8988T (cell line): ENCODE data around the gene PACS2.
"Not testable (repeated sequence)": the region's sequence is repeated elsewhere in the genome, so short reads cannot be mapped to it uniquely, and the experiment has no call there.

ENCODE experiments used
- DNase-seq: peaks from one replicate; pipeline ENCODE4 v3.0.0; 2011

Gene PACS2

DNA sequence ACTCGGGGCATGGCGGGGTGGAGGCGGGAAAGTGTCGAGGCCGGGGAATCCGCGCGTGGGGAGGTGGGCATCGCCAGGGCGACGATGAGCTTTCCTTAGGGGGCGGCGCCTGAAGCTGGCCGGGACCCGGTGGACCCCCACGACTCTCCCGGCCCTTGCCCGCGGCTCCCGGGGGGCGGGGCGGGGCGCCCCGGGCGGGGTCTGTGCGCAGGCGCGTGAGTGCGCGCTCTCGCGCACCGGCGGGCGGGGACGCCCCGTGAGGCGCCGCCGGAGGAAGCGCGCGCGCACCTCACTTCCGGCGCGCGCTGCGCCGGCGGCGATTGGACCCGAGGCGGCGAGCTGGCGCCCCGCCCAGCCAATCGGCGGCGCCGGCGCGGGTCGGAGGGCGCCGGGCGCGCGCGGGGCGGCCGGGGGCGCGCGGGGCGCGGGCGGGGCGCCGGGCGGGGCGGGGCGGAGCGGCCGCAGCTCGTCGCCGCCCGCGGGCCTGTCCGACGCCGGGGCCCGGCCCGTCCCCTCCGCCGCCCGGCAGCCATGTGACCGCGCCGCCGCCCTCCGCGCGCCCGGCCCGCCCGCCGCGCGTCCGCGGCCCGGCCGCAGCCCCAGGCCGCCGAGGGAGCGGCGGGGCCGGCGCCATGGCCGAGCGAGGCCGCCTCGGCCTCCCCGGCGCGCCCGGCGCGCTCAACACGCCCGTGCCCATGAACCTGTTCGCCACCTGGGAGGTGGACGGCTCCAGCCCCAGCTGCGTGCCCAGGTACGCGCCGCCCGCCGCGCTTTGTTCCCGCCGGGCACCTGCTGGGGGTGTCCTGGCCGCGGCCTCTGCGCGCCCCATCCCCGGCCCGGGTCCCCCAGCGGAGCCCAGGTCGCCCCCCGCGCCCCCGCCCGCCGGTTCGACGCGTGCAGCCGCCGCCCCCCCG, at the start of gene PACS2:
TSS of gene PACS2 (plus strand) at position 462 of the 914 bp plus-strand sequence. CDS start at position 633, 171 bp downstream.
- DNase-seq: peak; percentile 100

DNA sequence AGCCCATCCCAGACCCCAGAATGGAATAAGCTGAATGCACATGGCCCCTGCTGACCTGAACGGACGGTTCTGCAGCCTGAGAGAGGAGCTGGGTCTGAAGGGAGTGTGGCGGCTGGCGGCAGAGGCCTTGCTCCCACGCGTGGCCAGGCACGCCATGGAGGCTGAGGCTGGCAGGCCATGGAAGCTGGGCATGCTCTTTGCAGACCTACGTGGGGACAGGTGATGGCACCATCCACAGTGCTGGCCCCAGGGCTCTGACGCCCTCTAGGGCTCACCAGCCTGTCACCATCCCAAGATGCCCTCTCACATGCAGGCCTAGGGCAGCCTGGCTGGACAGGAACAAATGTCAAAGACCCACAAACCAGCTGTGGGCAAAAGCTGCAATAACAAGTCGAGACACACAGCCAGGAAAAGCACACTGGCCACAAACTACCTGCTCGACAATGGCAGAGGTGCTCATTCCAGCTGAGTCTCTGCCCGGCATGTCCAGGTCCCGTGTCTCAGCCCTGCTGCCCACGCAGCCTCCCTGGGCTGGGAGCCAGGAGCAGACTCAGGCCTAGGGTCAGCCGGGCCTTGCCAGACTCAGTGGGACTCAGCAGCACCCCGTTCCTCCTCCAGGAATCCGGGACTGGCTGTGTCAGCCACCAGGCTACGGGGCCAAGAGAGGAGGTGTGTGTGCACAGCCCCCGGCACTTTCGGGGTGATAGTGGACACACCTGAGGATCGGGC, 46.6 kb upstream of the PACS2 start:
- DNase-seq: no peak

GRCh38 chr14:105268736-105269354, 45.7 kb upstream of the PACS2 start:
- DNase-seq: no peak

GRCh38 chr14:105269405-105269804, 45.1 kb upstream of the PACS2 start:
- DNase-seq: no peak

- DNase-seq: no peak
Observed at GRCh38 chr14:105271224-105271890, 43.2 kb upstream of the PACS2 start.

DNA sequence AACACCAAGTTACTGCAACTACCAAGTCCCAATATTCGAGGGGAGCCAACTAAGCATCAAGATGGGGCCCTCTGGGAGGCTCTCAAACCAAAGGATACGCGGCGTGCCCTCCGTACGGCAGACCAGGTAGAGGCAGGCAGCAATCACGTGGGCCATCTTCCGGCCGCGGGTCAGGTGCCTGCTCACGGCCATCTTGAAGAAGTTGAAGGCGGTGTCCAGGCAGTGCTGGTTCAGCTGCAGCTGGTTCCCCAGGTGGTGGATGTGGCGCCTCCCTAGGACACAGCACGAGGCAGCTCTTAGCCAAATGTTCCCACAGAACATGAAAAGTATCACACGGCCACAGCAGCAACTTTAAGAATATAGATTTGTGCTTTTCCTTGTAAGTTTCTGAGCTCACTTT, 41.9 kb upstream of the PACS2 start:
- no peak for DNase-seq

GRCh38 chr14:105273062-105273461, 41.5 kb upstream of the PACS2 start:
- DNase-seq: no peak

DNA sequence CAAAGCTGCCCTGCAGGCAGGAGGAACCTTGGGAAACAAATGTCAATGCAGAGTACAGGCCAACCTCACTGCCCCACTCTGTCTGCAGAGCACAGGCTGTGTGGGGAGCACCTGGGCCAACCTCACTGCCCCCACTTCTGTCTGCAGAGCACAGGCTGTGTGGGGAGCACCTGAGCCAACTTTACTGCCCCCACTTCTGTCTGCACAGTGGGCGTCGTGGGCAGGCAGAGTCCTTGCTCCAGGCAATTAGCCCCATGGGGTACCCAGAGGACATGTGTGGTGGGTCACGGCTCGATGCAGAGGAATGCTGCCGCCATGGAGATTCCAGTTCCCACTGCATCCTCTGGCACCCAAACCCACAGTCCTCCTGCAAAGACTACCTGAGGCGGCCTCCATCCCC, 39.9 kb upstream of the PACS2 start:
- no peak for DNase-seq

DNA sequence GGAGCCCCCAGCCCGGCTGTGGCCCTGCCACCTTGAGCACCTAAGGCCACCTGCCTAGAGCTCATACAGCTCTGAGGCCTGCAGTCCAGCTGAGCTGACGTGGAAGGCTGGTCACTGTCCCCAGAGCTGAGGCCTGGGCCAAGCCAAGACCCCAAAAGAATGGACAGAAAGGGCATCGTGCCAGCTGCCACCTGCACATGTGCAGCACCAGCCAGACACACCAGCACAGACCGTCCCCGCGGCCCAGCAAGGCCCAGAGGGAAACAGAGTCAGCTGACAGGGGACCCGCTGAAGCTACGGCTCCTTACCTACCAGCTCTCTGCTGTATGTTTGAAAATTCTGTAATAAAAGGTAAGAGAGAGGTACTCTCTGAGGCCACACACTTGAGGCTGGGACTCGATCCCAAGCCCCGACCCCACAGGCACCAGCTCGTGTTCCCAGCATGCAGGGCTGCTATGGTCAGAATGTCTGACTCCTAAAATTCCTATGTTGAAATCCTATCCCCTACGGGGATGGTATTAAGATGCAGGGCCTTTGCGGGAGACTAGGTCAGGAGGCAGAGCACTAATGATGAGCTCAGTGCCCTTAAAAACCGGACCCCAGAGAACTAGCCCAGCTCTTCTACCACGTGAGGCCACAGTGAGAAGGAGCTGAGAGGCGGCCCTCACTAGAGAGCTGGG, 39.1 kb upstream of the PACS2 start:
- no peak for DNase-seq

GRCh38 chr14:105277448-105277847, 37.1 kb upstream of the PACS2 start:
- DNase-seq: not testable (repeated sequence)

DNA sequence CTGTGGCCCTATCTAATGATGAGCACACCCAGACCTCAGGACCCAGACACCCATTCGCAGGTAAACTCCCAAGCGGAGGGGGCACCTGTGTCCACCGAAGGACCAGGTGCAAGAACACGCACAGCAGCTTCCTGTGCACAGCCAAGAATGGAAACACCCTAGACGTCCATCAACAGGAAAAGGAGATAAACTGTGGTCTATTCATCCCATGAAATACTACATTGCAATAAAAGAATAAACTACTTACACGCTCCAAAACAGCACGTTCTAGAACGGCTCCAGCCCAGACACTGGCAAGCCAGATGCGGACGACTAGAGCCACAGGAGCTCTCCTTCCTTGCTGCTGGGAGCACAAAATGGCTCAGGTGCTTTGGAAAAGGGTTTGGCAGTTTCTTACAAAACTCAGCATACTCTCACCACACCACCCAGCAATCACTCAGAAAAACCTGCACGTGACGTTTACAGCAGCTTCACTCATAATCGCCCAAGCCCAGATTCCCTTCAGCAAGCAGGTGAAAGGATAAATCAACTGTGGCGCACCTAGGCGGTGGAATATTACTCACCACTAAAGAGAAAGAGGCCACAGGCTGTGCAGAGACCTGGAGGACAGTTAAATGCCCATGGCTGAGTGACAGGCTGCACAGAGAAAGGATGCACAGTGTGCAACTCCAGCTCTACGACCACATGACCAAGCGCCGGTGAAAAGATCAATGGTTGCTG, 34.7 kb upstream of the PACS2 start:
- no peak for DNase-seq

DNA sequence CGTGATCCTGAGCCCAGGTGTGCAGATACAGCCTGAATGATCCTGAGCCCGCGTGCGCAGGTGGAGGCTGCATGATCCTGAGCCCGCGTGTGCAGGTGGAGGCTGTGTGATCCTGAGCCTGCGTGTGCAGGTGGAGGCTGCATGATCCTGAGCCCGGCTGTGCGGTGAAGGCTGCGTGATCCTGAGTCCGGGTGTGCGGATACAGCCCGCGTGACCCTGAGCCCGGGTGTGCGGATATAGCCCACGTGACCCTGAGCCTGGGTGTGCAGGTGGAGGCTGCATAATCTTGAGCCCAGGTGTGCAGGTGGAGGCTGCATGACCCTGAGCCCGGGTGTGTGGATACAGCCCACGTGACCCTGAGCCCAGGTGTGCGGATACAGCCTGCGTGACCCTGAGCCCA, 34.0 kb upstream of the PACS2 start:
- DNase-seq: no peak

GRCh38 chr14:105281371-105282097, 33.0 kb upstream of the PACS2 start:
- peak; percentile 60 for DNase-seq

DNA sequence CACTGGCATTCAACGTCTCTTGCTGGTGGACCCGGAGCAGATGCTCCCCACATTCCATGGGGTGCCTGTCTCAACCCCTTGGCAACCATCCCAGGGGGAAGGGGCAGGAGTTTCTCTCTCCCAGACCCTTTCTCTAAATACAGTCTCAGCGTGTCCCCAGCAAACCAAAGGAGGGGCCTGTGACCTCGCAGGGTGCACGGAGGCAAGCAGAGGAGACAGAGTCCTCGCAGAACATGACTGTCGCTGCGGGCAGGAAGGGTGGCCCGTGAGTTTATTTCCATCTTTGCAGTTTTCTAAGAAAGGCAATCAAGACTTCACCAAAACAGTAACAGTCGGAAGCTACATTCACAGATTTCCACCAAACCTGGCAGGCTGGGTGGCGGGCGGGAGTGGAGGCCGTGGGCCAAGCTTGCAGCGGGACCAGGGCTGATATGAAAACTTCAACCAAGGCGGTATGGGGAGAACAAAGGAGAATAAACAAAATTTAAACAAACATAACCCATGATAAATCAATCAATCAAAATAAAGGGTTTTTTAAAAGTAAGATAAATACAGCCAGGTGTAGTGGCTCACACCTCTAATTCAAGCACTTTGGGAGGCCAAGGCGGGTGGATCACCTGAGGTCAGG, 32.3 kb upstream of the PACS2 start:
- no peak for DNase-seq

GRCh38 chr14:105283028-105283427, 31.5 kb upstream of the PACS2 start:
- no peak for DNase-seq

DNA sequence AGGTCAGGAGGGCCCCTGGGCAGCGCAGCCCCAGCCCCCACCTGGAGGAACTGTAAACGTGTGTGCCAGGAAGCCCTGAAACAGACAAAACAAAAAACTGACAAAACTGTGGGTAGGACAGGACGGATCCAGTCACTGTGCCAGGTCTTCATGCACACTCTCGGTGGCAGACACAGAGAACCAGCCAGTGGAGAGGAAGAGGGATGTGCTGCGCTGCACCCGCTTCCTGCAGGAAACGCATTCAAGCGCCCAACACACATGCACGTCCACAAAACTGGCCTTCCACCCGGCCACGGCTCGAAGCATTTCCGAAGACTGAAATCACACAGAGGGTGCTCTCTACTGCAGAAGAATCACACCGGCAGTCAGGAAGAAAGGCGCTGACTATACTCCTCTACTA, 30.6 kb upstream of the PACS2 start:
- DNase-seq: no peak

DNA sequence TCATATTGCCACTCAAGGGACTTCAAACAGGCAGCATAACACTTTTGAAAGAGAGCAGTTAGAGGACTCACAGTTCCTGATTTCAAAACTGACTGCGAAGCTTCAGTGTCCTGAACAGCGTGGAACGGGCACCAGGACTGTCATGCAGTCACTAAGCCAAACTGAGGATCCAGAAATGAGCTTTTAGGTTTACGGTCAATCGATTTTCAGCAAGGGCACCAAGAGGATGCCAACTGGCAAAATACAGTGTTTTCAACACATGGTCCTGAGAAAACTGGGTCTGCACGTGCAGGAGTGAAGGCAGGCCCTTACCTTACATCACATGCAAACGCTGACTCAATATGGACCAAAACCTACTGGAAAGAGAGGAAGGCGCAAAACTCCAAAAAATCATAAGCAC, 29.4 kb upstream of the PACS2 start:
- no peak for DNase-seq

- no peak for DNase-seq
Observed at GRCh38 chr14:105286759-105287144, 27.8 kb upstream of the PACS2 start.

- no peak for DNase-seq
Observed at GRCh38 chr14:105287249-105288102, 27.1 kb upstream of the PACS2 start.

- DNase-seq: not testable (repeated sequence)
Observed at GRCh38 chr14:105288936-105289335, 25.6 kb upstream of the PACS2 start.
